HepG2 (cell line): Measurements from ENCODE around the gene HCFC1. TPM values are rescaled to one million over a fixed set of nuclear protein-coding genes. Genes with fewer than 3 reads are reported as not detected.

Source experiments
- ATAC-seq: fragments of 200-7000 bp; cut with Tn5 transposase; 3 replicates; pipeline ENCODE4 v1.9.1; 2020; ENCODE audit warnings: mild to moderate bottlenecking, moderate library complexity
- BruUV-seq: library from RNA; stranded (reverse); fragments of 400-500 nt; replicated peaks from 2 replicates; lab custom pipeline; 2021; lab: Mats Ljungman, UMichigan
- CTCF ChIA-PET: fragments of 300-600 bp; formaldehyde crosslinking; extraction: SDS; loops from one replicate; lab custom pipeline; 2021; ENCODE audit warnings: low total read pairs, inconsistent platforms, low intra/inter-chr PET ratio; lab: Yijun Ruan, JAX
- POLR2A ChIA-PET: fragments of 350-600 bp; sonication (Branson Sonifier 250); formaldehyde crosslinking; loops from one replicate; lab custom pipeline; 2020; ENCODE audit warnings: antibody characterized with exemption, inconsistent platforms; lab: Yijun Ruan, JAX
- DNase-seq: peaks from one replicate; pipeline ENCODE4 v3.0.0-alpha.2; 2015; ENCODE audit warnings: low spot score
- FAIRE-seq: peaks from 3 replicates; lab custom pipeline; 2011; peaks lifted over from hg19 to GRCh38; lab: Jason Lieb, UNC
- H2AFZ ChIP-seq: one replicate; pipeline ENCODE4 v1.6.1; 2011; ENCODE audit warnings: low read length, inconsistent platforms
- H3K27ac ChIP-seq: fragments of 300-600 bp; 3 replicates; pipeline ENCODE4 v1.8.0; 2011; ENCODE audit warnings: mixed run types, mild to moderate bottlenecking, mixed read lengths, low read length, inconsistent platforms; ENCODE audit not compliant: insufficient read depth; ENCODE audit errors: extremely low read length
- H3K27me3 ChIP-seq, 2 experiments: fragments of 200-600 bp in 1 of 2; 2 replicates in 1 of 2; 3 replicates in 1 of 2; pipeline versions ENCODE4 v1.6.0 to v1.8.0; 2011; ENCODE audit warnings: low read length in 2 of 2, mild to moderate bottlenecking in 2 of 2, moderate library complexity in 2 of 2, inconsistent platforms in 1 of 2; ENCODE audit not compliant: insufficient read depth in 2 of 2, control insufficient read depth in 1 of 2
- H3K36me3 ChIP-seq, 2 experiments: fragments of 200-600 bp in 1 of 2; replicated peaks in 1 of 2; 2 replicates in 1 of 2; 3 replicates in 1 of 2; pipeline versions ENCODE4 v1.5.1 to v1.8.0; 2011; ENCODE audit warnings: low read length in 2 of 2, inconsistent platforms in 1 of 2; ENCODE audit not compliant: insufficient read depth in 2 of 2, control insufficient read depth in 1 of 2
- H3K4me1 ChIP-seq: 2 replicates; pipeline ENCODE4 v1.5.1; 2012; ENCODE audit warnings: low read length, inconsistent platforms; ENCODE audit not compliant: insufficient read depth
- H3K4me2 ChIP-seq: 2 replicates; pipeline ENCODE4 v1.6.0; 2011; ENCODE audit warnings: low read depth, low read length, inconsistent platforms
- H3K4me3 ChIP-seq, 3 experiments: fragments of 200-600 bp in 1 of 3; sonication (generic), shearing (Covaris generic) in 1 of 3; replicated peaks in 1 of 3; 2 replicates each; pipeline ENCODE4 v1.5.1; 2011 to 2016; ENCODE audit warnings: low read length in 3 of 3, inconsistent platforms in 2 of 3, low read depth in 2 of 3, mild to moderate bottlenecking in 2 of 3, control low read depth in 1 of 3, mixed read lengths in 1 of 3; ENCODE audit not compliant: insufficient read depth in 1 of 3
- H3K79me2 ChIP-seq: one replicate; pipeline ENCODE4 v1.6.1; 2011; ENCODE audit warnings: low read length, inconsistent platforms; ENCODE audit not compliant: insufficient read depth
- H3K9ac ChIP-seq: 2 replicates; pipeline ENCODE4 v1.6.0; 2011; ENCODE audit warnings: mild to moderate bottlenecking, low read depth, low read length, inconsistent platforms; ENCODE audit not compliant: insufficient read depth
- H3K9me3 ChIP-seq: 2 replicates; pipeline ENCODE4 v1.5.1; 2012; ENCODE audit warnings: mild to moderate bottlenecking, low read length
- H4K20me1 ChIP-seq: 2 replicates; pipeline ENCODE4 v1.6.0; 2011; ENCODE audit warnings: inconsistent platforms, mild to moderate bottlenecking, low read length, moderate library complexity; ENCODE audit not compliant: insufficient read depth
- AGO2 ChIP-seq: fragments of 200-400 bp; formaldehyde crosslinking; optimal IDR thresholded peaks from 2 replicates; pipeline ENCODE3; 2017; ENCODE audit warnings: mild to moderate bottlenecking, low read depth, low read length, moderate library complexity
- HMGA1 ChIP-seq: sonication (generic); formaldehyde crosslinking; conservative IDR thresholded peaks from 2 replicates; pipeline ENCODE4 v1.4.0; 2020; ENCODE audit warnings: missing genetic modification reagents
- HNF4A ChIP-seq: sonication (generic); formaldehyde crosslinking; IDR thresholded peaks from 2 replicates; pipeline ENCODE4 v1.4.0; 2020; ENCODE audit warnings: missing genetic modification reagents
- HNRNPL ChIP-seq: fragments of 200-400 bp; formaldehyde crosslinking; IDR thresholded peaks from 2 replicates; pipeline ENCODE4 v1.6.1; 2017; ENCODE audit warnings: mild to moderate bottlenecking, low read depth, low read length
- NBN ChIP-seq: fragments of 450-650 bp; conservative IDR thresholded peaks from 2 replicates; pipeline ENCODE4 v1.6.1; 2017
- RARA ChIP-seq: IDR thresholded peaks from 2 replicates; pipeline ENCODE4 v1.6.1; 2016; ENCODE audit warnings: missing genetic modification reagents, missing compliant biosample characterization
- RXRB ChIP-seq: IDR thresholded peaks from 2 replicates; pipeline ENCODE4 v1.6.1; 2016; ENCODE audit warnings: borderline replicate concordance, missing genetic modification reagents, missing compliant biosample characterization
- SP2 ChIP-seq: sonication (generic); formaldehyde crosslinking; IDR thresholded peaks from 2 replicates; pipeline ENCODE4 v1.5.1; 2020; ENCODE audit warnings: mild to moderate bottlenecking, missing genetic modification reagents
- U2AF2 ChIP-seq: fragments of 200-400 bp; formaldehyde crosslinking; IDR thresholded peaks from 2 replicates; pipeline ENCODE4 v1.6.1; 2017; ENCODE audit warnings: low read depth, mild to moderate bottlenecking, low read length
- ZBTB7B ChIP-seq: sonication (generic); formaldehyde crosslinking; IDR thresholded peaks from 2 replicates; pipeline ENCODE4 v1.4.0; 2020; ENCODE audit warnings: missing genetic modification reagents
- ZNF670 ChIP-seq: sonication (generic); formaldehyde crosslinking; IDR thresholded peaks from 2 replicates; pipeline ENCODE4 v1.8.0; 2022; ENCODE audit warnings: mild to moderate bottlenecking, missing genetic modification reagents, borderline replicate concordance
- WGBS: methylation state at CpG from one replicate; pipeline ENCODE4 v1.1.6; 2017; ENCODE audit warnings: low lambda C conversion rate; 5-methylcytosine and 5-hydroxymethylcytosine counted together
- in situ Hi-C: cut with HindIII; loops from 2 replicates; pipeline ENCODE4 v1.10.0; 2017; ENCODE audit warnings: low pct_unique_long_range_greater_than_20kb; ENCODE audit not compliant: extremely low pct_ligation_motif_present
- intact Hi-C: fragments of 100-400 bp; cut with micrococcal nuclease; formaldehyde crosslinking; loops from one replicate; pipeline ENCODE4 v1.10.0; 2022; ENCODE audit not compliant: unreplicated experiment
- polyA plus RNA-seq, 8 experiments: library from polyadenylated mRNA; depleted of rRNA in 3 of 8; stranded (reverse) in 7 of 8; unstranded in 1 of 8; fragments of >200 nt; fragmentation: Illumina TruSeq in 4 of 8; extraction: Trizol in 4 of 8; gene quantifications; 2 replicates each; pipeline versions ENCODE4 v1.2.1 to v1.2.3, GENCODE V29; 2011 to 2016; ENCODE audit warnings: low read depth in 4 of 8, missing spikeins in 1 of 8, mixed read lengths in 1 of 8; ENCODE audit not compliant: insufficient read depth in 1 of 8
- total RNA-seq, 5 experiments: library from RNA; depleted of rRNA; stranded (reverse); fragments of >200 nt; fragmentation: Illumina TruSeq; extraction: Trizol; gene quantifications; 2 replicates each; pipeline ENCODE4 v1.2.3, GENCODE V29; 2016; ENCODE audit warnings: low read depth in 1 of 5
- TF ChIP-seq, protein P1 (sequence below): sonication (generic); IDR thresholded peaks from 2 replicates; pipeline ENCODE4 v1.6.1; 2016; ENCODE audit warnings: low read depth, borderline replicate concordance
- TF ChIP-seq, protein P2 (sequence below): sonication (generic); formaldehyde crosslinking; IDR thresholded peaks from 2 replicates; pipeline ENCODE4 v1.5.0; 2020; ENCODE audit warnings: mild to moderate bottlenecking, missing genetic modification reagents, borderline replicate concordance
- TF ChIP-seq, protein P3 (sequence below): sonication (generic); formaldehyde crosslinking; IDR thresholded peaks from 2 replicates; pipeline ENCODE4 v1.5.0; 2020; ENCODE audit warnings: mild to moderate bottlenecking, missing genetic modification reagents

HCFC1 gene
- total and polyA plus RNA-seq, 2 of the 13 experiments (the other 11 are each of a cell fraction or from before 2014, with no cell fraction given), result 5.8 to 17.8 TPM

GRCh38 chrX:154012336-154012991, 40.8 kb upstream of the HCFC1 start (continued):
- TF ChIP-seq ZBTB7B (0 out of 2 replicates have a peak, but pooled peaks have one; percentile 33), RXRB (peak; percentile 34; the same call in 1 of the 2 replicates), RARA (CRISPR knock-in tag) (0 out of 2 replicates have a peak, but pooled peaks have one; percentile 46), SP2 (no peak), HMGA1 (no peak), U2AF2 (no peak), NBN (no peak), HNF4A (CRISPR knock-in tag) (peak; percentile 55)
- TF ChIP-seq, protein P1, sequence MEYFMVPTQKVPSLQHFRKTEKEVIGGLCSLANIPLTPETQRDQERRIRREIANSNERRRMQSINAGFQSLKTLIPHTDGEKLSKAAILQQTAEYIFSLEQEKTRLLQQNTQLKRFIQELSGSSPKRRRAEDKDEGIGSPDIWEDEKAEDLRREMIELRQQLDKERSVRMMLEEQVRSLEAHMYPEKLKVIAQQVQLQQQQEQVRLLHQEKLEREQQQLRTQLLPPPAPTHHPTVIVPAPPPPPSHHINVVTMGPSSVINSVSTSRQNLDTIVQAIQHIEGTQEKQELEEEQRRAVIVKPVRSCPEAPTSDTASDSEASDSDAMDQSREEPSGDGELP, result peak; percentile 20; the same call in 1 of the 2 replicates

DNA sequence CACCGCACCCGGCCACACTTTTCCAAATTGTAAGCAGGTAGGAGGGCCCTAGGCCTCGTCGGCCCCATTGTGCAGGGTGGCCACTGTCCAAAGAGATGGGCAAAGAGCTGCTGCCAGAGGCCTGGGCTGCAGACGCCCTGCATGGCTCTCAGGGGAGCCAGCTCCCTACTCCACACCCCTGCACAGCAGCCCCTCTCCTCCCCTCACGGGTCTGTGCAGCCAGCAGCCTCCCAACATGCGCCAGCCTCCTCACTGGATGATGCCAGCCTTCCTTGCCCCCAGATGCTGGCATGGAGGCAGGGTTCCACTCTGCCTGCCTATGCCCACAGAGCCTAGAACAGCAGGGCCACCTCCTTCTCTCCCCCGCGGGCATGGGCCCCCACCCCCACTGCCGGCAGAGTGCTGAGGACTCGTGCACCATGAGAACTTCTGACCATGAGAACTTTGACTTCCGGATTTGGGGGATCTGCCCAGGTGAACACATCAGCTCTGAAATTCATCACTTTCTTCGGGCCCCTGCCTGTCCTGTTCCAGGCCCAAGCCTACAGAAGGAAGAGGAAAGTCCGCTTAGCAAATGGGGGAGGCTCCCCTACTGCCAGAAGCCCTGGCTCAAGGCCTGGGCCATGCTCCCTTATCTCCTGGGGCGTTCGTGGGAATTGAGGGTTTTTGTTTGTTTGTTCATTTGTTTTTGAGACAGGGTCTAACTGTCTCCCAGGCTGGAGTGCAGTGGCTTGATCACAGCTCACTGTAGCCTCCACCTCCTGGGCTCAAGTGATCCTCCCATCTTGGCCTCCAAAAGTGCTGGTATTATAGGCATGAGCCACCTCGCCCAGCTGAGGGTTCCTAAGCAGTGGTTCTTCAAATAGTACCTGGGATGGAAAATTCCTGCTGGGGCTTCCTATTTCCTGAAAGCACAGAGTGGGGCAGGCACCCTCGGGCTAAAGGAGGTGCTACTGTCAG, 40.0 kb upstream of the HCFC1 start:
- no peaks in the 10 kb centered on the region for H3K79me2 ChIP-seq
- no peak overlapping the region for H3K4me2 ChIP-seq
- no peaks in the 10 kb centered on the region for H3K27me3 ChIP-seq
- in situ Hi-C loops (loop anchor here (5.0 kb wide), 2 partner anchors 39 to 41 kb away; partner anchors contain the start of genes HCFC1 and TMEM187), intact Hi-C loops (loop anchor here (2.0 to 5.0 kb wide), 2 partner anchors 39 to 41 kb away; partner anchors contain the start of gene TMEM187)
- no peak overlapping the region for H3K4me3 ChIP-seq
- FAIRE-seq (no peak), ATAC-seq (no peak), DNase-seq (no peak)
- no peaks in the 10 kb centered on the region for H4K20me1 ChIP-seq
- WGBS, result 91% methylated on average over 7 of the region's 18 CpGs
- no peak overlapping the region for H2AFZ ChIP-seq
- H3K9ac ChIP-seq, result 0 out of 2 replicates have a peak overlapping the region, but pooled peaks have one; percentile 8
- ChIA-PET CTCF (no interaction called here), POLR2A (interaction anchor here (1.1 to 3.7 kb wide), 4 partner anchors 8 to 43 kb away, joined by 4 to 54 read pairs (median 6); partner anchors contain the start of genes HCFC1 and TMEM187)
- peaks cover 43% of the 10 kb centered on the region for H3K4me1 ChIP-seq
- no TSS peak for BruUV-seq
- peak overlapping the region; percentile 81 for H3K27ac ChIP-seq
- H3K9me3 ChIP-seq, result no peaks in the 10 kb centered on the region
- H3K36me3 ChIP-seq, result no peaks in the 10 kb centered on the region; a peak in 1 of 5 replicates
- TF ChIP-seq ZNF670 (CRISPR knock-in tag) (no peak), AGO2 (peak; percentile 74), HNRNPL (0 out of 2 replicates have a peak, but pooled peaks have one; percentile 43)
- TF ChIP-seq, protein P2, sequence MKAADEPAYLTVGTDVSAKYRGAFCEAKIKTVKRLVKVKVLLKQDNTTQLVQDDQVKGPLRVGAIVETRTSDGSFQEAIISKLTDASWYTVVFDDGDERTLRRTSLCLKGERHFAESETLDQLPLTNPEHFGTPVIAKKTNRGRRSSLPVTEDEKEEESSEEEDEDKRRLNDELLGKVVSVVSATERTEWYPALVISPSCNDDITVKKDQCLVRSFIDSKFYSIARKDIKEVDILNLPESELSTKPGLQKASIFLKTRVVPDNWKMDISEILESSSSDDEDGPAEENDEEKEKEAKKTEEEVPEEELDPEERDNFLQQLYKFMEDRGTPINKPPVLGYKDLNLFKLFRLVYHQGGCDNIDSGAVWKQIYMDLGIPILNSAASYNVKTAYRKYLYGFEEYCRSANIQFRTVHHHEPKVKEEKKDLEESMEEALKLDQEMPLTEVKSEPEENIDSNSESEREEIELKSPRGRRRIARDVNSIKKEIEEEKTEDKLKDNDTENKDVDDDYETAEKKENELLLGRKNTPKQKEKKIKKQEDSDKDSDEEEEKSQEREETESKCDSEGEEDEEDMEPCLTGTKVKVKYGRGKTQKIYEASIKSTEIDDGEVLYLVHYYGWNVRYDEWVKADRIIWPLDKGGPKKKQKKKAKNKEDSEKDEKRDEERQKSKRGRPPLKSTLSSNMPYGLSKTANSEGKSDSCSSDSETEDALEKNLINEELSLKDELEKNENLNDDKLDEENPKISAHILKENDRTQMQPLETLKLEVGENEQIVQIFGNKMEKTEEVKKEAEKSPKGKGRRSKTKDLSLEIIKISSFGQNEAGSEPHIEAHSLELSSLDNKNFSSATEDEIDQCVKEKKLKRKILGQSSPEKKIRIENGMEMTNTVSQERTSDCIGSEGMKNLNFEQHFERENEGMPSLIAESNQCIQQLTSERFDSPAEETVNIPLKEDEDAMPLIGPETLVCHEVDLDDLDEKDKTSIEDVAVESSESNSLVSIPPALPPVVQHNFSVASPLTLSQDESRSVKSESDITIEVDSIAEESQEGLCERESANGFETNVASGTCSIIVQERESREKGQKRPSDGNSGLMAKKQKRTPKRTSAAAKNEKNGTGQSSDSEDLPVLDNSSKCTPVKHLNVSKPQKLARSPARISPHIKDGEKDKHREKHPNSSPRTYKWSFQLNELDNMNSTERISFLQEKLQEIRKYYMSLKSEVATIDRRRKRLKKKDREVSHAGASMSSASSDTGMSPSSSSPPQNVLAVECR (CRISPR knock-in tag), result no peak
- TF ChIP-seq, protein P3, sequence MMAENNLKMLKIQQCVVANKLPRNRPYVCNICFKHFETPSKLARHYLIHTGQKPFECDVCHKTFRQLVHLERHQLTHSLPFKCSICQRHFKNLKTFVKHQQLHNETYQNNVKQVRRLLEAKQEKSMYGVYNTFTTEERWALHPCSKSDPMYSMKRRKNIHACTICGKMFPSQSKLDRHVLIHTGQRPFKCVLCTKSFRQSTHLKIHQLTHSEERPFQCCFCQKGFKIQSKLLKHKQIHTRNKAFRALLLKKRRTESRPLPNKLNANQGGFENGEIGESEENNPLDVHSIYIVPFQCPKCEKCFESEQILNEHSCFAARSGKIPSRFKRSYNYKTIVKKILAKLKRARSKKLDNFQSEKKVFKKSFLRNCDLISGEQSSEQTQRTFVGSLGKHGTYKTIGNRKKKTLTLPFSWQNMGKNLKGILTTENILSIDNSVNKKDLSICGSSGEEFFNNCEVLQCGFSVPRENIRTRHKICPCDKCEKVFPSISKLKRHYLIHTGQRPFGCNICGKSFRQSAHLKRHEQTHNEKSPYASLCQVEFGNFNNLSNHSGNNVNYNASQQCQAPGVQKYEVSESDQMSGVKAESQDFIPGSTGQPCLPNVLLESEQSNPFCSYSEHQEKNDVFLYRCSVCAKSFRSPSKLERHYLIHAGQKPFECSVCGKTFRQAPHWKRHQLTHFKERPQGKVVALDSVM (CRISPR knock-in tag), result peak; percentile 91
